ENCODE data around the gene IGSF9. TPM values are rescaled to one million over a fixed set of nuclear protein-coding genes. Genes with fewer than 3 reads are reported as not detected.

Gene IGSF9
- total and polyA plus RNA-seq, 3 experiments from 2014 or later, result 0.04 to 0.11 TPM; not detected in 1

DNA sequence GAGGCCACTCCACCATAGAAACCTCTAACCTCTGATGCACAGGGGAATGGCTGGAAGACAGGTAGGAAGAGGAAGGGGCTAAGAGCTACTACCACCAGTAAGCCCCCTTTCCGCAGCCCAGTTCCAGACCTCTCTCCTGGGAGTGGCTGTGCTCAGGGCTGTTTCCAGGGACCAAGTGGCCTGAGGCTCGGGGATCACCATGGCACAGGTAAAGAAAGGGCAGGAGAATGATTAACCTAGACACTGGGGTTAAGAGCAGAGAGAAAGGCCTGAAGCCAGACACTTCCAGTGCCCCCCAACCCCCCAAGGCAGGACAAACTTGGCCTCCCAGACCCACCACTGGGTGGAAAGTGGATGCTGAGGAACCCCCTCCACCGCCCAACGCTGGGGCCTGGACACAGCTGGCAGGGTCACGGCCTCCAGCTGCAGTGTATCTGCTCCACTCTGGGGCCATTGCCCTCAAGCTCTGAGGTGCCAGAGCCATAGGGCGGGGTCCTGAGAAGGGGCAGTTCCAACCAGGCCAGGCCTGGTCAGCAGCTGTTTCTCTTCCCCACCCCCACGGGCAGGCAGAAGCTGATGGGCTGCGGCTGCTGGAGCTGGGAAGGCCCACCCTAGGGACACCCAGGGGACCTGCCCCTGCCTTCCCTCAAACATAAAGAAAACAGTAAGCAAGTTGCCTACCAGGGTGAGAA lies 22.8 kb downstream of the IGSF9 start:
- ChIA-PET POLR2A (interaction anchor here (0.6 to 1.4 kb wide), 3 partner anchors 16 to 96 kb away, joined by 3 to 4 read pairs (median 4); partner anchors contain the start of genes IGSF9 and SLAMF8), CTCF (interaction anchor here (1.2 to 6.9 kb wide), 8 partner anchors 9 to 141 kb away, joined by 3 to 55 read pairs (median 5); no protein-coding TSS in a partner anchor)
- Mint-ChIP-seq H3K9me3 (peaks cover 0 to 7% (median 3%) of the 10 kb centered on the region in 5 donors), H3K4me3 (peak overlapping the region; percentile 89 to 99 (median 96)), H3K36me3 (peaks cover 8 to 63% (median 16%) of the 10 kb centered on the region in 3 donors), H3K4me1 (peaks cover 67 to 85% (median 71%) of the 10 kb centered on the region in 3 donors), H3K27ac (peak overlapping the region; percentile 97 to 100 (median 100)), H3K27me3 (peaks cover 0 to 20% of the 10 kb centered on the region in 2 donors)
- H3K27me3 ChIP-seq (ENCODE audit: insufficient read depth, low read length, poor library complexity, severe bottlenecking), result no peaks in the 10 kb centered on the region
- H3K4me1 ChIP-seq (ENCODE audit: insufficient read depth, low read length), result peaks cover 44% of the 10 kb centered on the region
- no peaks in the 10 kb centered on the region for H3K9me3 ChIP-seq (ENCODE audit: low read length)
- peak overlapping the region; percentile 100 for H3K27ac ChIP-seq (ENCODE audit: low read depth, low read length)
- H3K36me3 ChIP-seq (ENCODE audit: insufficient read depth, low read length), result peaks cover 31% of the 10 kb centered on the region
- peak overlapping the region; percentile 100 for H3K4me3 ChIP-seq (ENCODE audit: low read length)
- peak in 1 of 5 donors; percentile 64 for DNase-seq

DNA sequence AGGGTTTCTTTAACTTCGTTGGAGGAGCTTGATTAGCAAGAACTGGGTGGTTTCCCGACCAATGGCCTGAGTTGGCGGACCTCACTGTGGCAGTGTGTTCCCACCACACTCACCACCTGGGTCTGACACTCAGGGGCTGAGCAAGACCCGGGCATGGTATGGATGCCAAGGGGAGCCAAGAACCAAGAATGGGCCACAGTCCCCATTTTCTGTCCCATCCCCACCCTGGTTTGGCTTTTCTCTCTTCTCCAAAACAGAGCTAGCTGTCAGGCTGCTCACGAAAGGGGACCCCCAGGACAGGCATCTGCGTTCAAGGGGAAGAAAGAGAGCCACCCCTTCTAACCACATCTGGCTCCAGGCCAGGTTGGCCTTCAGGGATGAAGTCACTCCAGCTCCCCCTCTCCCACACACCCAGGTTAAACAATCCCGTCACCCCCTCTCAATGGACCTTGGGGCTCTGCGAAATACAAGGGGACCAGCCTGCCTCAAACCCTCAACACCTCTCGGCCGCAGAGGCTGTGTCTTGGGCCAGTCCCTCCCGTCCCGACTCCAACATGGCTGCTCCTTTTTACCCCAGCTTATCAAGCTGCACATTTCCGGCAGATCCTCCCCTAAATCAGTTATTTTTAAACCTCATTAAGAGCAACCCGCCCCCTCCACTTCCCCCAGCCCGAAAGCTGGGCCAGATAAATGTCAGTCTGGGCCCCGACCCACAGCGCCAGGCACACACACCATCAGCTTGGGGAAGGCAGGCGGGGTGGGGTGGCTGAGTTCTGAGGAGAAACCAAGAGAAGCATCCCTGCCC lies 23.5 kb downstream of the IGSF9 start:
- peak in 4 of 5 donors; percentile 24 to 69 (median 38) for DNase-seq
- POLR2A ChIA-PET, result interaction anchor here (0.6 kb wide), 1 partner anchor 15 kb away, joined by 3 read pairs; no protein-coding TSS in a partner anchor
- no peaks in the 10 kb centered on the region for H3K27me3 ChIP-seq (ENCODE audit: insufficient read depth, low read length, poor library complexity, severe bottlenecking)
- Mint-ChIP-seq H3K4me3 (peak overlapping the region; percentile 89 to 99 (median 96)), H3K4me1 (peaks cover 71 to 89% (median 76%) of the 10 kb centered on the region in 3 donors), H3K27me3 (peaks cover 0 to 18% of the 10 kb centered on the region in 2 donors), H3K9me3 (peaks cover 0 to 7% (median 3%) of the 10 kb centered on the region in 5 donors), H3K27ac (peak overlapping the region; percentile 97 to 100 (median 100)), H3K36me3 (peaks cover 12 to 68% (median 16%) of the 10 kb centered on the region in 3 donors)
- peak overlapping the region; percentile 100 for H3K27ac ChIP-seq (ENCODE audit: low read depth, low read length)
- peaks cover 31% of the 10 kb centered on the region for H3K36me3 ChIP-seq (ENCODE audit: insufficient read depth, low read length)
- CTCF ChIA-PET, result interaction anchor here (1.2 to 6.9 kb wide), 5 partner anchors 8 to 123 kb away, joined by 3 to 55 read pairs (median 11); no protein-coding TSS in a partner anchor
- H3K9me3 ChIP-seq (ENCODE audit: low read length), result no peaks in the 10 kb centered on the region
- H3K4me3 ChIP-seq (ENCODE audit: low read length), result peak overlapping the region; percentile 100
- peaks cover 44% of the 10 kb centered on the region for H3K4me1 ChIP-seq (ENCODE audit: insufficient read depth, low read length)

DNA sequence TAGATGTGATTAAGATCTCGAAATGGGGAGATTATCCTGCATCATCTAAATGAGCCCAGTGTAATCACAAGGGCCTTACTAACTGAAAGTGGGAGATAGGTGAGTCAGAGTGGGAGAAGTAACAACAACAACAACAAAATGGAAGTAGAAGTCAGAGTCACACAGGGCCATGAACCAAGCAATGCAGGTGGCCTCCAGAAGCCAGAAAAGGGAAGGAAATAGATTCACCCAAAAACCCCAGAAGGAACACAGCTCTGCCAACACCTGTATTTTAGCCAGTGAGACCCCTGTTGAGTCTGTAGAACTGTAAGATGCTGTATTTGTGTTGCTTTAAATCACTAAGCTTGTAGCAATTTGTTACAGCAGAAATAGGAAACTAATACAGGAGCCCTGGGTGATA lies 24.2 kb downstream of the IGSF9 start:
- Histone ChIP-seq H3K4me1 (ENCODE audit: insufficient read depth, low read length) (peaks cover 41% of the 10 kb centered on the region), H3K36me3 (ENCODE audit: insufficient read depth, low read length) (peaks cover 31% of the 10 kb centered on the region), H3K27me3 (ENCODE audit: insufficient read depth, low read length, poor library complexity, severe bottlenecking) (no peaks in the 10 kb centered on the region), H3K27ac (ENCODE audit: low read depth, low read length) (peak overlapping the region; percentile 100), H3K9me3 (ENCODE audit: low read length) (no peaks in the 10 kb centered on the region), H3K4me3 (ENCODE audit: low read length) (no peak overlapping the region)
- Mint-ChIP-seq H3K9me3 (peaks cover 0 to 7% (median 3%) of the 10 kb centered on the region in 5 donors), H3K36me3 (peaks cover 12 to 73% (median 16%) of the 10 kb centered on the region in 3 donors), H3K4me3 (peak overlapping the region; percentile 57 to 99 (median 89)), H3K4me1 (peaks cover 69 to 88% (median 71%) of the 10 kb centered on the region in 3 donors), H3K27ac (peak overlapping the region; percentile 97 to 100 (median 100)), H3K27me3 (peaks cover 0 to 17% of the 10 kb centered on the region in 2 donors)
- CTCF ChIA-PET, result interaction anchor here (1.2 to 6.9 kb wide), 3 partner anchors 15 to 123 kb away, joined by 4 to 55 read pairs (median 11); no protein-coding TSS in a partner anchor
- no peak for DNase-seq
- POLR2A ChIA-PET, result no interaction called here

DNA sequence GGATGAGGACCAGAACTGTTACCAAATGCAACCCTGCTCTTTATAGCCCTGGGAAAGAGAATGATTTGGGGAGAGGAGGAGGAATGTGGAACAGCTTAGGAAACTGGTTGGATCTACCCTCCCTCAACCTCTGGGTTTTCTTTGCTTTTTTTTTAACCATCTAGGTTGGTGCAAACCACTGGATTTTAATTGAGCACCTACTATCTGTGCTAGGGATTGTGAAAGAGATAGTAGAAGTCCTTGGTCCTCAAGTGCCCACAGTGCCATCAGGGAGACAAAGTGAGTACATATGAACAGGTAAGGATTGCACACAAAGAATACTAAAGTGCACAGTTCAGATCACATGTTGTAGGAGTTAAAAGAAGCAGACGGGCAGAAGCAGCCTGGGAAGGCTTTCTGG lies 24.8 kb downstream of the IGSF9 start:
- peaks cover 0 to 17% of the 10 kb centered on the region in 2 donors for H3K27me3 Mint-ChIP-seq
- Histone ChIP-seq H3K4me3 (ENCODE audit: low read length) (no peak overlapping the region), H3K4me1 (ENCODE audit: insufficient read depth, low read length) (peaks cover 35% of the 10 kb centered on the region), H3K27me3 (ENCODE audit: insufficient read depth, low read length, poor library complexity, severe bottlenecking) (no peaks in the 10 kb centered on the region), H3K36me3 (ENCODE audit: insufficient read depth, low read length) (peaks cover 31% of the 10 kb centered on the region), H3K9me3 (ENCODE audit: low read length) (no peaks in the 10 kb centered on the region), H3K27ac (ENCODE audit: low read depth, low read length) (no peak overlapping the region)
- peaks cover 63 to 88% (median 69%) of the 10 kb centered on the region in 3 donors for H3K4me1 Mint-ChIP-seq
- ChIA-PET CTCF (interaction anchor here (1.2 to 2.5 kb wide), 2 partner anchors 86 to 122 kb away, joined by 4 to 11 read pairs; no protein-coding TSS in a partner anchor), POLR2A (no interaction called here)
- H3K27ac Mint-ChIP-seq, result peak overlapping the region; percentile 97 to 100 (median 100)
- peaks cover 12 to 79% (median 16%) of the 10 kb centered on the region in 3 donors for H3K36me3 Mint-ChIP-seq
- H3K4me3 Mint-ChIP-seq, result peak overlapping the region in 6 of 7 donors; percentile 17 to 96 (median 53)
- DNase-seq, result no peak
- peaks cover 0 to 7% (median 3%) of the 10 kb centered on the region in 5 donors for H3K9me3 Mint-ChIP-seq

DNA sequence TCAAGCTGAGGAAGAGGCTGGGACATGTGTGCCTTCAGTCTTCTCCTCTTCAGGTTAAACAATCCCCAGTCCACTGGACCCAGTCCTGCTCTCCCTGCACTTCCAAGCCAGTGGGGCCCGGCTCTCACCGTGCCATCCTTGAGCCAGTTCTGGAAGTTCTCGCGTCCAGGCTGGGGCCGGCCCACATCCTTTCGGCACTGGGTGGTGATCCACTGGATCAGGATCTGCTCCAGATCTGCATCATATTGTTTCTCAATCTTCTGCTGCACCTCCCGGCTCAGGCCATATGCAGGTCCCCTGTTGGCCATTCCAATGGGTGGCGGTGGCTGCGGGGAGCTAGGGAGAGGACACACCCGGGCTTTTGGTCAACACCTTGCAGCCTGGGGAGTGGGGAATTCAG lies 25.2 kb downstream of the IGSF9 start:
- peaks cover 33% of the 10 kb centered on the region for H3K4me1 ChIP-seq (ENCODE audit: insufficient read depth, low read length)
- POLR2A ChIA-PET, result no interaction called here
- peak overlapping the region in 3 of 7 donors; percentile 20 to 95 (median 24) for H3K4me3 Mint-ChIP-seq

DNA sequence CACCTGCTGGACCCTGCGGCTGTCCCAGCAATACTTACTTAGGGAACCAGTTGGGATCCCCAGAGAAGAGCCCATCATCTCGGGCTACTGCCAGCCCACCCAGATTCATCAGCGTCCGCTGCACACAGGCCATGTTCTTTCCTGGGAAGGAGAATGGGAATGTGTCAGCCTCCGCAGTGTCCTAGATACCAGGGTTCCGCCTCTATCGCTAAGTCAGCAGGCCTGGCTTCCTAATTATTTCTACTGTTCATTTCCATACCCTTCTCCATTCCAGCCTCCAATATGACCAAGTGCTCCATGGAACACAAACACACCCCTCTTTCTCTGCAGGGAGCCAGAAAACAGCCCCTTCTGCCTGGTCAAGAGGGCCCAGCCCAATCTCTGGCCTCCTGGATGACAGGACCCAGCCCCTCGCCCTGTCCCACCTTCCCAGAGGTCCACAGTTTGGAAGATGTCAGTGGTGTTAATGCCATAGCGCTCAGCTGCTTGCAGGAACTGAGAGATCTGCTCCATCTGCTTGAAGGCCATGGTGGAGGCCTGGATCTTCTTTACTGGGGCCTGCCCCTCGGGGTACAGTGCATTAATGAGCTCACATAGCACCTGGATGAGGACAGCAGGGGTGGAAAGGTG lies 26.1 kb downstream of the IGSF9 start:
- Histone ChIP-seq H3K4me3 (ENCODE audit: low read length) (no peak overlapping the region), H3K4me1 (ENCODE audit: insufficient read depth, low read length) (peaks cover 33% of the 10 kb centered on the region), H3K9me3 (ENCODE audit: low read length) (no peaks in the 10 kb centered on the region), H3K27ac (ENCODE audit: low read depth, low read length) (no peak overlapping the region), H3K27me3 (ENCODE audit: insufficient read depth, low read length, poor library complexity, severe bottlenecking) (no peaks in the 10 kb centered on the region), H3K36me3 (ENCODE audit: insufficient read depth, low read length) (peaks cover 31% of the 10 kb centered on the region)
- no peak for DNase-seq
- Mint-ChIP-seq H3K27ac (peak overlapping the region in 7 of 8 donors; percentile 59 to 97 (median 70)), H3K27me3 (peaks cover 0 to 11% of the 10 kb centered on the region in 2 donors), H3K4me3 (peak overlapping the region in 1 of 7 donors; percentile 5), H3K4me1 (peaks cover 62 to 94% (median 76%) of the 10 kb centered on the region in 3 donors), H3K9me3 (peaks cover 0 to 6% (median 2%) of the 10 kb centered on the region in 5 donors), H3K36me3 (peaks cover 14 to 70% (median 16%) of the 10 kb centered on the region in 3 donors)
- ChIA-PET POLR2A (no interaction called here), CTCF (no interaction called here)

More for the DNA sequence above, 25.2 kb downstream of the IGSF9 start:
- H3K27me3 Mint-ChIP-seq, result peaks cover 0 to 13% of the 10 kb centered on the region in 2 donors
- H3K27me3 ChIP-seq (ENCODE audit: insufficient read depth, low read length, poor library complexity, severe bottlenecking), result no peaks in the 10 kb centered on the region
- peaks cover 0 to 7% (median 2%) of the 10 kb centered on the region in 5 donors for H3K9me3 Mint-ChIP-seq
- H3K27ac ChIP-seq (ENCODE audit: low read depth, low read length), result no peak overlapping the region
- H3K36me3 ChIP-seq (ENCODE audit: insufficient read depth, low read length), result peaks cover 31% of the 10 kb centered on the region
- peak overlapping the region; percentile 19 to 100 (median 78) for H3K27ac Mint-ChIP-seq
- H3K4me3 ChIP-seq (ENCODE audit: low read length), result no peak overlapping the region
- DNase-seq, result no peak
- CTCF ChIA-PET, result no interaction called here
- H3K9me3 ChIP-seq (ENCODE audit: low read length), result no peaks in the 10 kb centered on the region
- H3K4me1 Mint-ChIP-seq, result peaks cover 59 to 87% (median 67%) of the 10 kb centered on the region in 3 donors
- peaks cover 12 to 75% (median 16%) of the 10 kb centered on the region in 3 donors for H3K36me3 Mint-ChIP-seq

Data from CD8-positive, alpha-beta memory T cell (primary cell).